Pancreas (tissue), 10 donors: Measurements from ENCODE around the gene UNC13B. TPM values are rescaled to one million over a fixed set of nuclear protein-coding genes. Genes with fewer than 3 reads are reported as not detected.

Experiments
- ATAC-seq, 4 donors: fragments of 200-7000 bp; cut with Tn5 transposase; one replicate each; pipeline versions ENCODE4 v1.8.0 to v1.9.1; 2020; ENCODE audit warnings: mild to moderate bottlenecking in 4 of 4, moderate library complexity in 4 of 4
- DNase-seq, 6 donors: peaks; one replicate each; pipeline ENCODE4 v3.0.0-alpha.2; 2020
- FAIRE-seq: peaks from 2 replicates; lab custom pipeline; 2012; peaks lifted over from hg19 to GRCh38; lab: Jason Lieb, UNC
- H3K27ac ChIP-seq, 4 donors: fragments of 200-600 bp; sonication (generic); 1 replicate in 3 of 4; 2 replicates in 1 of 4; pipeline versions ENCODE4 v1.5.0 to v1.8.0; 2020
- H3K27me3 ChIP-seq, 4 donors: fragments of 200-600 bp; one replicate each; pipeline ENCODE4 v1.8.0; 2021
- H3K36me3 ChIP-seq, 3 donors: fragments of 200-600 bp; sonication (generic) in 1 of 3; one replicate each; pipeline versions ENCODE4 v1.5.0 to v1.8.0; 2020 to 2021
- H3K4me1 ChIP-seq, 3 donors: fragments of 200-600 bp; one replicate each; pipeline ENCODE4 v1.8.0; 2021
- H3K4me3 ChIP-seq, 4 donors: fragments of 200-600 bp; sonication (generic) in 2 of 4; one replicate each; pipeline versions ENCODE4 v1.5.0 to v1.8.0; 2020 to 2021
- H3K9me3 ChIP-seq, 4 donors: fragments of 200-600 bp; one replicate each; pipeline ENCODE4 v1.8.0; 2021
- WGBS, 2 donors: extraction: QIAGEN DNeasy Blood & Tissue Kit; methylation state at CpG; one replicate each; pipeline ENCODE4 v1.1.7; 2013; 5-methylcytosine and 5-hydroxymethylcytosine counted together
- intact Hi-C, 3 donors: fragments of 100-400 bp; cut with DNase I; formaldehyde crosslinking; loops; one replicate each; pipeline versions ENCODE4 v1.11.1 to v1.14.2; 2022
- polyA plus RNA-seq, 2 donors: library from polyadenylated mRNA; stranded (reverse); fragments of 200-250 nt; gene quantifications; one replicate each; pipeline ENCODE4 v1.2.3, GENCODE V29; 2013
- total RNA-seq, 6 donors: library from RNA; stranded (reverse); fragmentation: NEBNext Ultra II Directional in 4 of 6; extraction: Animal tissue kit (Norgen Biotek cat#: 25700) in 4 of 6; gene quantifications; one replicate each; pipeline versions ENCODE4 v1.2.1 to v1.2.4, GENCODE V29; 2021 to 2023
- TF ChIP-seq, protein P1 (sequence below), 4 donors: fragments of 200-600 bp; sonication (generic) in 3 of 4; IDR thresholded peaks; one replicate each; pipeline versions ENCODE4 v1.5.0 to v1.8.0; 2021; ENCODE audit warnings: antibody characterized with exemption in 4 of 4
- donor health status: healthy with polysubstance abuse.
- donor health status: DM: no; HTN: no; CAD: no; lungs with moderate emphysema.
- donor health status: DM: no; HTN: no; CAD: no.
- donor health status: control.
- donor health status: control.
- donor health status: Bipolar disorder and iron deficiency.
- donor health status: DM: yes; HTN: yes; CAD: no.
- donor health status: DM: no; HTN: no; CAD: no.
- donor health status: DM: no; HTN: no; CAD: no.
- donor health status: DM: yes; HTN: yes; CAD: no.

UNC13B gene
- total and polyA plus RNA-seq, 8 donors: 13.3 to 33.8 (median 26.1) TPM

DNA sequence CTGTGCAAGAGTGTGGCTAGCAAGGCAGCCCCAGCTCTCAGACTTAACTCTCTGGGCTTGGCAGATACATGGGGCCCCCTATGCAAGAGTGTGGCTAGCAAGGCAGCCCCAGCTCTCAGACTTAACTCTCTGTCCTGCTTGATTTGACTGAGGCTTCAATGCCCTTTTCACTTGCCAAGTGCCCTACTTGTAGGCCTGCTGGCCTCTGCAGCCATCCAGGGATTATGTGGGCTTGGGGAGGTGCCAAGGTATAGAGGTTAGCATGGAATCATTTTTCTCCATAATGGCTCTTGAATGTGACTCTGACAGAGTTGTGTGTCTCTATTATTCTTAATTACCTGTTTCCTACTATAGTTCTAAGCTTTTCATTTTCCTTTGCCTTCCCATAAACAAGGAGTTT, 212.6 kb downstream of the UNC13B start:
- FAIRE-seq: no peak
- TF ChIP-seq, protein P1, sequence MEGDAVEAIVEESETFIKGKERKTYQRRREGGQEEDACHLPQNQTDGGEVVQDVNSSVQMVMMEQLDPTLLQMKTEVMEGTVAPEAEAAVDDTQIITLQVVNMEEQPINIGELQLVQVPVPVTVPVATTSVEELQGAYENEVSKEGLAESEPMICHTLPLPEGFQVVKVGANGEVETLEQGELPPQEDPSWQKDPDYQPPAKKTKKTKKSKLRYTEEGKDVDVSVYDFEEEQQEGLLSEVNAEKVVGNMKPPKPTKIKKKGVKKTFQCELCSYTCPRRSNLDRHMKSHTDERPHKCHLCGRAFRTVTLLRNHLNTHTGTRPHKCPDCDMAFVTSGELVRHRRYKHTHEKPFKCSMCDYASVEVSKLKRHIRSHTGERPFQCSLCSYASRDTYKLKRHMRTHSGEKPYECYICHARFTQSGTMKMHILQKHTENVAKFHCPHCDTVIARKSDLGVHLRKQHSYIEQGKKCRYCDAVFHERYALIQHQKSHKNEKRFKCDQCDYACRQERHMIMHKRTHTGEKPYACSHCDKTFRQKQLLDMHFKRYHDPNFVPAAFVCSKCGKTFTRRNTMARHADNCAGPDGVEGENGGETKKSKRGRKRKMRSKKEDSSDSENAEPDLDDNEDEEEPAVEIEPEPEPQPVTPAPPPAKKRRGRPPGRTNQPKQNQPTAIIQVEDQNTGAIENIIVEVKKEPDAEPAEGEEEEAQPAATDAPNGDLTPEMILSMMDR (IDR thresholded peaks at IDR 0.05): no peak
- H3K27ac ChIP-seq: no peak overlapping the region
- no peaks in the 10 kb centered on the region for H3K9me3 ChIP-seq
- DNase-seq: no peak
- no peaks in the 10 kb centered on the region for H3K27me3 ChIP-seq
- no peaks in the 10 kb centered on the region for H3K4me1 ChIP-seq
- intact Hi-C loops: no loop called here
- H3K36me3 ChIP-seq: peaks cover 0 to 11% (median 0%) of the 10 kb centered on the region in 3 donors
- H3K4me3 ChIP-seq: no peak overlapping the region
- ATAC-seq: no peak

DNA sequence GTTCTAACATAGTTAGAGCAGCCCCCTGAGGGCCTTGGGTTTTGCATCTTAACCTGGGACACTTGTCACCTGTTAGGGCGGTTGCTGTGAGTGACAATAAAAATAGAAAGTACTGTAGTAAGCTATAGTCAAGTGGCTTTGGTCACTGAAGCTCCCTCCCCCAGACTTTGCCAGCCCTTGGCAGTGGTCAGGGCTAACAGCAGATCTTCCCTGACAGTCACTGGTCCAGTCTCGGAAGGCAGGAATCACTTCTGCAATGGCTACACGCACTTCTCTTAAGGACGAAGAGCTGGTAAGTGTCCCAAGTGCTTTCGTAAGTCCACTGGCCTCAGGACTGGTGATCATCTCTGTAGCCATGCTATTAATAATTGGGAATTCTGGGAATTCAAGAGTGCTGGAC, 213.1 kb downstream of the UNC13B start:
- DNase-seq (no peak), FAIRE-seq (no peak), ATAC-seq (no peak)
- intact Hi-C loops: no loop called here
- no peaks in the 10 kb centered on the region for H3K27me3 ChIP-seq
- no peak overlapping the region for H3K27ac ChIP-seq
- no peaks in the 10 kb centered on the region for H3K4me1 ChIP-seq
- 93 to 98% methylated on average over 5 of the region's 5 CpGs for WGBS, 2 donors
- H3K36me3 ChIP-seq: peaks cover 0 to 11% (median 0%) of the 10 kb centered on the region in 3 donors
- no peaks in the 10 kb centered on the region for H3K9me3 ChIP-seq
- TF ChIP-seq, protein P1 (IDR thresholded peaks at IDR 0.05): no peak
- H3K4me3 ChIP-seq: no peak overlapping the region

DNA sequence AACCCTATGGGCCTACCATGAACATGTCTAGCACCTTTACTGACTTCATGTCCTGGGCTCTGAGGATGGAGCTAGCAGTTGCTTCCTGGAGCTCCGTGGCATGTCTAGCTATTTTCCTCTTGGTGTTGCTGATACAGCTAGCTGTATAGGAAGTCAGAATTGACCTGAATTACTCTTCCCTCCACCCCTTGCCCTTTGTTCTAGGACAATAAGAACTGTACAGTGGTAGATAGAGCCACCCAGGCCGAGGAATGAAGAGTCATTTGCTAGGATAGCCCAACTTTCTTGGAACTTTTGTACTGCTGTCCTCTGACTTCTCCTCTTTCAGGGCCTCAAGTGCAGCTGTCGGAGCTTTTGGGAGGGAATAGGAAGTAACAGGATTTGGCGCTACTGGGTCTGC, 218.2 kb downstream of the UNC13B start:
- TF ChIP-seq, protein P1 (IDR thresholded peaks at IDR 0.05): no peak
- 93 to 96% methylated on average over 4 of the region's 4 CpGs for WGBS, 2 donors
- ATAC-seq (no peak), FAIRE-seq (no peak), DNase-seq (no peak)
- Histone ChIP-seq H3K4me1 (no peaks in the 10 kb centered on the region), H3K4me3 (no peak overlapping the region), H3K9me3 (no peaks in the 10 kb centered on the region), H3K36me3 (peaks cover 0 to 10% (median 0%) of the 10 kb centered on the region in 3 donors), H3K27me3 (no peaks in the 10 kb centered on the region), H3K27ac (no peak overlapping the region)
- intact Hi-C loops: no loop called here

DNA sequence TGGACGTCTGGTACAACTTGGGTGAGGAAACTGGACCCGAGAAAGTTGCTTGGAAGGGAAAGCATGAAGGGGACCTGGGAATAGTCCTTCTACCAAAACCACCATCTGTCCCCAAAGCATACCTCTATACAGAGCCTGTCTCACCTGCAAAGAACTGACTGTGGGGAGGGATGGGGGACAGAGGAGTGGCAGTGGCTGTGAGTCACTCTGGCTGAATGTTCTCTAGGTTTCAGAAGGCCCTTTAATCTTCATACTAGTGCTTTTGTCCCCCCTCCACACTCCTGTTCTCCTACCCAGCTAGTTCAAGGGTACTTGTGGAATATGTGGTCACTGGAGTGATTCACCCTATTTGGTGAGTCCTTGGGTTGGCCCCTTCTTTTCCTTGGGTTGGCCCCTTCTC, 218.8 kb downstream of the UNC13B start:
- WGBS, 2 donors: 87 to 98% methylated on average over 2 of the region's 2 CpGs

DNA sequence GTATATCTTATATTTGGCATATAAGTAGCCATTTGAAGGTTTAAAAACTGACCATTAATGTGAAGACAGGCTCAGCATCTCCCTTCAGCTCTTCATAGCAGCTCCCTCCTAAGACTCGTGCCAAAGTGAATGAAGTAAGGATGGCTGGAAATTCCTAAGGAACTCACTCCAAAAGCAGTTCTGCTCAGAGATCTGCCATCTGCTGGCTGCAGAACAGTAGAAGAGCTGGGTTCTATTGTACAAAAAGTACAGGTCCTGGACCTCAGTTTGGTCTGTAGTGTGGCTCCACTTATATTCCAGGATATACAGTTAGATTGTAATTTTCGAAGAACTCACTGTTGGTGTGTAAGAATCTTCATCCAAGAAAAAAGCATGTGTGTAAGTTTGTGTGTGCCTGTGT, 223.2 kb downstream of the UNC13B start:
- DNase-seq (no peak), FAIRE-seq (no peak), ATAC-seq (no peak)
- intact Hi-C loops: no loop called here
- Histone ChIP-seq H3K4me3 (no peak overlapping the region), H3K9me3 (no peaks in the 10 kb centered on the region), H3K27me3 (no peaks in the 10 kb centered on the region), H3K27ac (no peak overlapping the region), H3K36me3 (peaks cover 0 to 49% (median 3%) of the 10 kb centered on the region in 3 donors), H3K4me1 (no peaks in the 10 kb centered on the region)
- WGBS, 2 donors: 83 to 85% methylated on average over 2 of the region's 2 CpGs
- TF ChIP-seq, protein P1 (IDR thresholded peaks at IDR 0.05): no peak

More for the DNA sequence above, 218.8 kb downstream of the UNC13B start:
- FAIRE-seq (no peak), DNase-seq (no peak), ATAC-seq (no peak)
- no peaks in the 10 kb centered on the region for H3K27me3 ChIP-seq
- H3K4me3 ChIP-seq: no peak overlapping the region
- intact Hi-C loops: no loop called here
- peaks cover 0 to 15% (median 0%) of the 10 kb centered on the region in 3 donors for H3K36me3 ChIP-seq
- no peaks in the 10 kb centered on the region for H3K9me3 ChIP-seq
- no peak overlapping the region for H3K27ac ChIP-seq
- no peaks in the 10 kb centered on the region for H3K4me1 ChIP-seq
- TF ChIP-seq, protein P1 (IDR thresholded peaks at IDR 0.05): no peak
